HG02981 (cell line): Measurements from ENCODE around the gene SORL1-AS1.
A peak's percentile ranks its signal among the peaks of the same experiment; 100 is the strongest.

Source experiments
- ATAC-seq: cut with Tn5 transposase; IDR thresholded peaks from one replicate; pipeline ENCODE4 v1.9.1; 2021; ENCODE audit warnings: mild to moderate bottlenecking, moderate library complexity; ENCODE audit not compliant: unreplicated experiment

SORL1-AS1 gene

DNA sequence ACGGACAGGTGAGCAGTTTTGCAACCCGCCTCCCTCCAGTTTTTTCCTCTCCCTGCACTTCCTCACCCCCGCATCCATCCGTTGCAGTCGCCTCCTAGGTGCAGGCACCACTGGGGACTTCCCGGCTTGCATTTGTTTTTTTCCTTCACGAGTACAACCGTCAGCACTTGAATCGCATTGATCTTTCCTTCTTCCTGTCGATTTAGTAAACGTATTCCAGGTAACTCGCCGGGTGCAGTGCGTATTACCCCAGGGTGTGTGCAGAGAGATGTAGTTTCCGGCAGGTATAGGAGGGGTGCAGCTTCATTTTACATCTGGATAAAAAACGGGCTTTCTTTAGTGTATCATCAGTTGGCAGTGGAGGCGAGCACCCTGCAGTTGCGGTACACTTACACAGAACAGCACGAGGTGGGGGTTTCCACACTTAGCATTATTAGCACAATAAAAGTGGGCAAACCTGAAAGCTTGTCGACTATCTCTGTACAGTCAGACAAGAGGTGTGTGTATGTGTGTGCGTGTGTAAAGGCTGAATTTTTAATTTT is at the start of gene SORL1-AS1:
Gene SORL1-AS1 (minus strand): TSS at position 359 of the 542 bp plus-strand sequence.
- peak; percentile 18 for ATAC-seq

- no peak for ATAC-seq
Observed at GRCh38 chr11:121500717-121501116, 48.0 kb upstream of the SORL1-AS1 start.

GRCh38 chr11:121500275-121500674 is 47.5 kb upstream of the SORL1-AS1 start:
- no peak for ATAC-seq

GRCh38 chr11:121499405-121499804 is 46.6 kb upstream of the SORL1-AS1 start:
- ATAC-seq: no peak

- ATAC-seq: no peak
Observed at GRCh38 chr11:121497176-121497998, 44.6 kb upstream of the SORL1-AS1 start.

- no peak for ATAC-seq
Observed at GRCh38 chr11:121494355-121495099, 41.8 kb upstream of the SORL1-AS1 start.

GRCh38 chr11:121489823-121490222 is 37.1 kb upstream of the SORL1-AS1 start:
- no peak for ATAC-seq

GRCh38 chr11:121488641-121489040 is 35.9 kb upstream of the SORL1-AS1 start:
- no peak for ATAC-seq

GRCh38 chr11:121488170-121488569 is 35.4 kb upstream of the SORL1-AS1 start:
- no peak for ATAC-seq

GRCh38 chr11:121487191-121487590 is 34.4 kb upstream of the SORL1-AS1 start:
- no peak for ATAC-seq

DNA sequence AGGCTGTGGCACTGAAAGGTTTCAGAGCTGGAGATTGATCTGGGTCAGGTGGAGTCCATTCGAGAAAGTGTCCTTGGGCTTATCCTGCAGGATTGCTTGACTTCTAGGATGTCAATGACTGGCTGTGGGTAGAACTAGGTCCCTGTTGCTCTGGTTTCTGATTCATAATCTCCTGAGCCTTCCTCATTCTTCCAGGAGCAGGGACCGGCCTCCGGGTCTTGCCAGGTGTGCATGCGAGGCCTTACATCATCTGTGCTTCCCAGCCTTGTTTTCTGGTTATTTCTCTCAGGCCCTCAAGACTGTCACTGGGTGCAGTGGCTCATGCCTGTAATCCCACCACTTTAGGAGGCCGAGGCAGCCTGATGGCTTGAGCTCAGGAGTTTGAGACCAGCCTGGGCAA is 33.3 kb upstream of the SORL1-AS1 start:
- ATAC-seq: no peak

DNA sequence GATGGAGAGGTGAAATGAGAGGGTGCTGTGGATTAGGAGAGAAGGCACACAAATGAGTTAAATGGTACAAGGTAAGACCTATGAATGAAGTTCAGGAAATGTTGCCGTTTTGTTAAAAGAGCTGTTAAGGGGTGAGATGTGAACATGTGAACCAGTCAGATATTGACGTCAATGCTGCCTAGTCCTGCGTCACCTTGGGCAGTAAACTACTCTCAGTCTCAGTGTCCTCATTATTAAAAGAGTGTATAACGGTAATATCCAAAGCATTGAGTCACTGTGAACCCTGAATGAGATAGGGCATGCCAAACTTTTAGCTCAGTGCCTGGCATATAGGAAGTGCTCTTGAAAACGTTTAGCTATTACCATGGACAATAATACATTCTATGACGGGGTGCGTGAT is 32.4 kb upstream of the SORL1-AS1 start:
- no peak for ATAC-seq

- ATAC-seq: no peak
Observed at GRCh38 chr11:121483805-121484480, 31.2 kb upstream of the SORL1-AS1 start.

- peak; percentile 77 for ATAC-seq
Observed at GRCh38 chr11:121482231-121483129, 29.7 kb upstream of the SORL1-AS1 start.

GRCh38 chr11:121481484-121482230 is 28.9 kb upstream of the SORL1-AS1 start:
- ATAC-seq: peak; percentile 67

GRCh38 chr11:121479698-121480238 is 27.0 kb upstream of the SORL1-AS1 start:
- ATAC-seq: no peak

DNA sequence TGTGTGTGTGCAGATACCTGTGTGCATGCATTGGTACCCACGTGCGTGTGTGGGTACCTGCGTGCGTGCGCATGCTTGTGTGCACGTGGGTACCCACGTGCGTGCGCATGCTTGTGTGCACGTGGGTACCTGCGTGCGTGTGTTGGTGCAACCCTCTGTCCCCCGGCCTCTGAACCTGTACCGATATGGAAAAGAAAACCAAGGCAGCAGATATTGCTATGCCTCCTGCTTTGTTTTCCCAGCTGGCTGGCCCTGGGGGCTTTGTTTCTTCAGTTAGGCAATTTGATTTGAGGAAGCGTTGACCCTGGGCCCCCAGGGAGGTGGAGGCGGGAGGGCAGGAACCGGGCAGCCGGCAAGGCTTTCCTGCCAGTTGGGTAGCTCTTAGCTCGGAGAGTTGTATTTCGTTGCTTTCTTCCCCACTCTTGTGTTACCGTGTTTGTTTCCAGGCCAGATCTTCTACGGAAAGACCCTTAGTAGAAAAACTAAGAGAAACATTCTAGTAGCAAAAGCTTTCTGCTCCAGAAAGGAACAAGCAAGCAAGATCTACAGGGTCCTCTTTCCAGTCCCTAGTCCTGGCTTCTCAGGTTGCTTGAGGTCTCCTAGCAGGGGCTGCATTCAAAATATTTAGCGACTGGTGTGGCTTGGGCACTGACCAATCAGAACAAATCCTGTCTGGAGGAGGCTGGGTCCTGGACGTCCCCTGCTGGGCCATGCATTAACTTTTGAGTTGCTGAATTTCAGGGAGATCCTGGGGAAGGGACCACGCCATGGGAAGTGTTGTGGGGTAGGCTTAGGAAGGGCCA is 26.3 kb upstream of the SORL1-AS1 start:
- ATAC-seq: no peak

DNA sequence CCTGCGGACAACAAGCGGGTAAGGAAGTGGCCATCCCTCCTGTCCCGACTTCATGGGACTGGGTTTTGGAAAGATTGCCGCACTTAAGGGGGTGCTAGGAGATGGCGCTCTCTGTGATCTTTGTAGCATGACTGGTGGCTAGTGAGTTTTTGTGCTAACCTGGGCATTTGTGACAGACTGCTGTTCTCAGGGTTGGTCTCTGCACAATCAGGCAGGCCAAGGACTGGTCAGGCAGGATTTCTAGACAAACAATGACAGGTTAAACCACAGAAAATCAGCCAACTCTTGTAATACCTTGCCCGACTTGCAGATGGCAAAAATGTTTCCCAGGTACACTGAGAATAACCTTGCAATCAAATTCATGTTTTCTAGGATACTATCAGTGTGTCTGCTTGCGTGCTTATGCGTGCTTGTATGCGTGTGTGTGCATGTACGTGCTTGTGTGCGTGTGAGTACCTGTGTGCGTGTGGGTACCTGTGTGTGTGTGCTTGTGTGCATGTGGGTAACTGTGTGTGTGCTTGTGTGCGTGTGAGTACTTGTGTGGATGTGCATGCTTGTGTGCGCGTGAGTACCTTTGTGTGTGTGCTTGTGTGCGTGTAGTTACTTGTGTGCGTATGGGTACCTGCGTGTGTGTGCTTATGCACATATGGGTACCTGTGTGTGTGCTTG is 25.6 kb upstream of the SORL1-AS1 start:
- ATAC-seq: no peak
